ENCODE data around the gene AQP4.

- no peak for TF ChIP-seq CTCF (IDR thresholded peaks at IDR 0.05; ENCODE audit: low read depth, low read length, missing input control)
- TF ChIP-seq TAF1 (conservative IDR thresholded peaks at IDR 0.05), result no peak
- TF ChIP-seq MAX (IDR thresholded peaks at IDR 0.05), result no peak
- TF ChIP-seq FOXA2 (IDR thresholded peaks at IDR 0.05), result no peak
- TF ChIP-seq JUND (IDR thresholded peaks at IDR 0.05), result no peak
- TF ChIP-seq GABPA (IDR thresholded peaks at IDR 0.05 in 1 of 2, conservative IDR thresholded peaks at IDR 0.05 in 1 of 2), result no peak
- no peak for TF ChIP-seq YY1 (IDR thresholded peaks at IDR 0.05)
- no peak for TF ChIP-seq SP1 (IDR thresholded peaks at IDR 0.05)
- TF ChIP-seq REST (IDR thresholded peaks at IDR 0.05), result no peak
- no peak for TF ChIP-seq ZBTB33 (IDR thresholded peaks at IDR 0.05)
- TF ChIP-seq HNF4A (conservative IDR thresholded peaks at IDR 0.05), result no peak
- TF ChIP-seq RAD21 (IDR thresholded peaks at IDR 0.05), result no peak
- no peak for TF ChIP-seq RXRA (IDR thresholded peaks at IDR 0.05)
- TF ChIP-seq ATF3 (IDR thresholded peaks at IDR 0.05), result no peak
These were observed 44.3 kb downstream of the AQP4 start for GRCh38 chr18:26821181-26821580.

All from liver (tissue), 3 donors.